HUES48 (cell line): ENCODE results near the gene CYBRD1.
"Not testable (repeated sequence)": the region's sequence is repeated elsewhere in the genome, so short reads cannot be mapped to it uniquely, and the experiment has no call there.

Source experiments
- H3K27ac ChIP-seq: one replicate; pipeline ENCODE4 v1.7.0; 2013; ENCODE audit warnings: low read depth, low read length, inconsistent platforms
- H3K27me3 ChIP-seq: 2 replicates; pipeline ENCODE4 v1.6.1; 2013; ENCODE audit warnings: mild to moderate bottlenecking, low read length; ENCODE audit not compliant: control insufficient read depth, insufficient read depth
- H3K36me3 ChIP-seq: 2 replicates; pipeline ENCODE4 v1.6.1; 2013; ENCODE audit warnings: low read length; ENCODE audit not compliant: control insufficient read depth, insufficient read depth
- H3K4me1 ChIP-seq: 2 replicates; pipeline ENCODE4 v1.6.1; 2013; ENCODE audit warnings: mild to moderate bottlenecking, low read length; ENCODE audit not compliant: control insufficient read depth, insufficient read depth
- H3K4me3 ChIP-seq: 2 replicates; pipeline ENCODE4 v1.5.1; 2013; ENCODE audit warnings: mild to moderate bottlenecking, low read depth, low read length
- H3K9ac ChIP-seq: 2 replicates; pipeline ENCODE4 v1.6.1; 2013; ENCODE audit warnings: mild to moderate bottlenecking, low read depth, low read length, moderate library complexity
- H3K9me3 ChIP-seq: 2 replicates; pipeline ENCODE4 v1.6.1; 2013; ENCODE audit warnings: low read length; ENCODE audit not compliant: control insufficient read depth, insufficient read depth

CYBRD1 gene

GRCh38 chr2:171533331-171533730, 11.1 kb downstream of the CYBRD1 start:
- Histone ChIP-seq H3K27ac (no peak overlapping the region), H3K9ac (no peak overlapping the region), H3K9me3 (peaks cover 4% of the 10 kb centered on the region; the same call in 1 of the 2 replicates), H3K4me1 (no peaks in the 10 kb centered on the region), H3K36me3 (no peaks in the 10 kb centered on the region), H3K27me3 (no peaks in the 10 kb centered on the region), H3K4me3 (no peak overlapping the region)

GRCh38 chr2:171535528-171535927, 13.3 kb downstream of the CYBRD1 start:
- H3K4me3 ChIP-seq, H3K27ac ChIP-seq, H3K36me3 ChIP-seq, H3K27me3 ChIP-seq, H3K9ac ChIP-seq, H3K9me3 ChIP-seq, H3K4me1 ChIP-seq: not testable (repeated sequence)

GRCh38 chr2:171540437-171540836, 18.2 kb downstream of the CYBRD1 start:
- Histone ChIP-seq H3K27ac (no peak overlapping the region), H3K4me1 (no peaks in the 10 kb centered on the region), H3K4me3 (no peak overlapping the region), H3K27me3 (no peaks in the 10 kb centered on the region), H3K36me3 (no peaks in the 10 kb centered on the region), H3K9me3 (no peaks in the 10 kb centered on the region), H3K9ac (no peak overlapping the region)

- no peak overlapping the region for H3K9ac ChIP-seq
- H3K27me3 ChIP-seq = no peaks in the 10 kb centered on the region
- no peak overlapping the region for H3K27ac ChIP-seq
- no peaks in the 10 kb centered on the region for H3K4me1 ChIP-seq
- H3K9me3 ChIP-seq = no peaks in the 10 kb centered on the region
- no peak overlapping the region for H3K4me3 ChIP-seq
- no peaks in the 10 kb centered on the region for H3K36me3 ChIP-seq
These were observed 19.1 kb downstream of the CYBRD1 start for GRCh38 chr2:171541202-171541887.

- no peaks in the 10 kb centered on the region for H3K27me3 ChIP-seq
- H3K9me3 ChIP-seq = no peaks in the 10 kb centered on the region
- H3K4me1 ChIP-seq = no peaks in the 10 kb centered on the region
- no peak overlapping the region for H3K4me3 ChIP-seq
- H3K9ac ChIP-seq = no peak overlapping the region
- no peaks in the 10 kb centered on the region for H3K36me3 ChIP-seq
- H3K27ac ChIP-seq = no peak overlapping the region
These were observed 22.8 kb downstream of the CYBRD1 start for GRCh38 chr2:171545086-171545485.

- H3K4me3 ChIP-seq = no peak overlapping the region
- H3K9me3 ChIP-seq = no peaks in the 10 kb centered on the region
- no peak overlapping the region for H3K9ac ChIP-seq
- H3K27ac ChIP-seq = no peak overlapping the region
- no peaks in the 10 kb centered on the region for H3K36me3 ChIP-seq
- H3K4me1 ChIP-seq = no peaks in the 10 kb centered on the region
- no peaks in the 10 kb centered on the region for H3K27me3 ChIP-seq
These were observed 25.0 kb downstream of the CYBRD1 start for GRCh38 chr2:171547256-171547655.

- H3K27ac ChIP-seq = no peak overlapping the region
- H3K9me3 ChIP-seq = no peaks in the 10 kb centered on the region
- H3K36me3 ChIP-seq = no peaks in the 10 kb centered on the region
- H3K4me3 ChIP-seq = no peak overlapping the region
- H3K27me3 ChIP-seq = no peaks in the 10 kb centered on the region
- H3K4me1 ChIP-seq = no peaks in the 10 kb centered on the region
- no peak overlapping the region for H3K9ac ChIP-seq
These were observed 25.4 kb downstream of the CYBRD1 start for GRCh38 chr2:171547720-171548119.

GRCh38 chr2:171550613-171551012, 28.3 kb downstream of the CYBRD1 start:
- no peaks in the 10 kb centered on the region for H3K27me3 ChIP-seq
- no peaks in the 10 kb centered on the region for H3K36me3 ChIP-seq
- H3K4me1 ChIP-seq = no peaks in the 10 kb centered on the region
- H3K27ac ChIP-seq = no peak overlapping the region
- H3K9me3 ChIP-seq = no peaks in the 10 kb centered on the region
- H3K4me3 ChIP-seq = no peak overlapping the region
- no peak overlapping the region for H3K9ac ChIP-seq

GRCh38 chr2:171551836-171552235, 29.6 kb downstream of the CYBRD1 start:
- Histone ChIP-seq H3K9ac (no peak overlapping the region), H3K4me3 (no peak overlapping the region), H3K27me3 (no peaks in the 10 kb centered on the region), H3K9me3 (no peaks in the 10 kb centered on the region), H3K36me3 (no peaks in the 10 kb centered on the region), H3K27ac (no peak overlapping the region), H3K4me1 (no peaks in the 10 kb centered on the region)

- Histone ChIP-seq H3K4me1 (no peaks in the 10 kb centered on the region), H3K27ac (no peak overlapping the region), H3K36me3 (no peaks in the 10 kb centered on the region), H3K27me3 (no peaks in the 10 kb centered on the region), H3K4me3 (no peak overlapping the region), H3K9me3 (no peaks in the 10 kb centered on the region), H3K9ac (no peak overlapping the region)
These were observed 31.0 kb downstream of the CYBRD1 start for GRCh38 chr2:171553236-171553635.

GRCh38 chr2:171553858-171554257, 31.6 kb downstream of the CYBRD1 start:
- Histone ChIP-seq H3K27ac (no peak overlapping the region), H3K36me3 (no peaks in the 10 kb centered on the region), H3K9me3 (no peaks in the 10 kb centered on the region), H3K27me3 (no peaks in the 10 kb centered on the region), H3K4me1 (no peaks in the 10 kb centered on the region), H3K4me3 (no peak overlapping the region), H3K9ac (no peak overlapping the region)
